Neuronal stem cell (in vitro differentiated cells): ENCODE results near the gene PCGF1.
"Not testable (repeated sequence)": the region's sequence is repeated elsewhere in the genome, so short reads cannot be mapped to it uniquely, and the experiment has no call there.

Experiments
- DNase-seq: peaks from one replicate; pipeline ENCODE4 v3.0.0-alpha.2; 2013; ENCODE audit warnings: low spot score
- H2AFZ ChIP-seq: one replicate; pipeline ENCODE4 v1.6.1; 2013; ENCODE audit warnings: mild to moderate bottlenecking, low read length, inconsistent platforms
- H2AK5ac ChIP-seq: 2 replicates; pipeline ENCODE4 v1.6.1; 2013; ENCODE audit warnings: low read depth, mild to moderate bottlenecking, inconsistent platforms, low read length, moderate library complexity, mixed read lengths
- H2BK120ac ChIP-seq: 2 replicates; pipeline ENCODE4 v1.6.1; 2013; ENCODE audit warnings: low read depth, mild to moderate bottlenecking, inconsistent platforms, low read length, moderate library complexity, mixed read lengths
- H2BK12ac ChIP-seq: one replicate; pipeline ENCODE4 v1.6.1; 2013; ENCODE audit warnings: low read length, inconsistent platforms
- H2BK15ac ChIP-seq: 2 replicates; pipeline ENCODE4 v1.6.1; 2013; ENCODE audit warnings: mild to moderate bottlenecking, low read length, inconsistent platforms, mixed read lengths
- H2BK5ac ChIP-seq: one replicate; pipeline ENCODE4 v1.6.1; 2013; ENCODE audit warnings: inconsistent platforms, mild to moderate bottlenecking, low read length, moderate library complexity
- H3K14ac ChIP-seq: one replicate; pipeline ENCODE4 v1.6.1; 2013; ENCODE audit warnings: low read length, inconsistent platforms
- H3K18ac ChIP-seq: 2 replicates; pipeline ENCODE4 v1.6.1; 2013; ENCODE audit warnings: low read length, inconsistent platforms
- H3K23ac ChIP-seq: 2 replicates; pipeline ENCODE4 v1.6.1; 2013; ENCODE audit warnings: low read depth, mild to moderate bottlenecking, mixed read lengths, low read length, inconsistent platforms; ENCODE audit not compliant: poor library complexity
- H3K27ac ChIP-seq: replicated peaks from 3 replicates; pipeline ENCODE4 v1.5.1; 2013; ENCODE audit warnings: low read length, inconsistent platforms
- H3K27me3 ChIP-seq, 3 experiments: 2 replicates each; pipeline ENCODE4 v1.6.1; 2013; ENCODE audit warnings: low read length in 3 of 3, mild to moderate bottlenecking in 2 of 3, inconsistent platforms in 1 of 3, low read depth in 1 of 3, mixed read lengths in 1 of 3, moderate library complexity in 1 of 3; ENCODE audit not compliant: control insufficient read depth in 3 of 3, insufficient read depth in 3 of 3
- H3K36me3 ChIP-seq, 2 donors: replicated peaks in 1 of 2; 2 replicates each; pipeline ENCODE4 v1.6.1; 2013; ENCODE audit warnings: low read length in 2 of 2; ENCODE audit not compliant: control insufficient read depth in 2 of 2, insufficient read depth in 2 of 2
- H3K4ac ChIP-seq: 2 replicates; pipeline ENCODE4 v1.6.1; 2013; ENCODE audit warnings: inconsistent platforms, mild to moderate bottlenecking, low read length, moderate library complexity
- H3K4me1 ChIP-seq, 2 donors: 1 replicate in 1 of 2; 2 replicates in 1 of 2; pipeline ENCODE4 v1.6.1; 2013; ENCODE audit warnings: low read length in 2 of 2, low read depth in 1 of 2; ENCODE audit not compliant: control insufficient read depth in 2 of 2, insufficient read depth in 1 of 2
- H3K4me2 ChIP-seq: one replicate; pipeline ENCODE4 v1.6.1; 2013; ENCODE audit warnings: mild to moderate bottlenecking, low read length, inconsistent platforms; ENCODE audit not compliant: insufficient read depth, poor library complexity, severe bottlenecking
- H3K4me3 ChIP-seq, 2 donors: 2 replicates each; pipeline ENCODE4 v1.5.1; 2013; ENCODE audit warnings: low read length in 2 of 2, mild to moderate bottlenecking in 2 of 2, inconsistent platforms in 1 of 2, moderate library complexity in 1 of 2
- H3K79me1 ChIP-seq: one replicate; pipeline ENCODE4 v1.6.1; 2013; ENCODE audit warnings: low read depth, mild to moderate bottlenecking, inconsistent platforms, low read length, moderate library complexity
- H3K9ac ChIP-seq: one replicate; pipeline ENCODE4 v1.6.1; 2013; ENCODE audit warnings: mild to moderate bottlenecking, low read depth, low read length, inconsistent platforms; ENCODE audit not compliant: poor library complexity
- H3K9me3 ChIP-seq, 2 donors: replicated peaks in 1 of 2; 2 replicates each; pipeline versions ENCODE3 to v1.6.1; 2013; ENCODE audit warnings: low read length in 2 of 2, mild to moderate bottlenecking in 2 of 2, inconsistent platforms in 1 of 2, low read depth in 1 of 2, mixed read lengths in 1 of 2, moderate library complexity in 1 of 2; ENCODE audit not compliant: control insufficient read depth in 2 of 2, insufficient read depth in 1 of 2
- H4K8ac ChIP-seq: one replicate; pipeline ENCODE4 v1.6.1; 2013; ENCODE audit warnings: low read depth, mild to moderate bottlenecking, inconsistent platforms, low read length, moderate library complexity
- H4K91ac ChIP-seq: one replicate; pipeline ENCODE4 v1.6.1; 2013; ENCODE audit warnings: low read length, low read depth, mild to moderate bottlenecking, inconsistent platforms; ENCODE audit not compliant: poor library complexity
- WGBS, 2 donors: extraction: QIAGEN DNeasy Blood & Tissue Kit; methylation state at CpG; one replicate each; pipeline ENCODE4 v1.1.7; 2013; ENCODE audit warnings: missing lambda C conversion rate in 2 of 2, mixed read lengths in 1 of 2; ENCODE audit not compliant: insufficient read length in 2 of 2, insufficient replicate concordance in 1 of 2; ENCODE audit errors: extremely low coverage in 2 of 2; 5-methylcytosine and 5-hydroxymethylcytosine counted together

Gene PCGF1

GRCh38 chr2:74471332-74472065 lies 36.0 kb downstream of the PCGF1 start:
- Histone ChIP-seq H3K9me3 (no peaks in the 10 kb centered on the region), H2BK5ac (no peak overlapping the region), H2BK15ac (no peak overlapping the region), H3K14ac (no peak overlapping the region), H2AFZ (peak overlapping the region; percentile 83), H3K4me2 (peak overlapping the region; percentile 87), H2BK12ac (no peak overlapping the region), H3K9ac (peak overlapping the region; percentile 91), H3K27ac (peak overlapping the region; percentile 87), H3K4ac (no peak overlapping the region), H4K91ac (no peak overlapping the region), H3K4me3 (peak overlapping the region; percentile 74 to 89), H3K27me3 (no peaks in the 10 kb centered on the region), H2BK120ac (no peak overlapping the region), H3K4me1 (peaks cover 6 to 11% of the 10 kb centered on the region in 2 donors), H3K36me3 (peaks cover 15 to 31% of the 10 kb centered on the region in 2 donors), H2AK5ac (no peak overlapping the region), H4K8ac (no peak overlapping the region), H3K18ac (no peak overlapping the region), H3K79me1 (no peaks in the 10 kb centered on the region), H3K23ac (peak overlapping the region; percentile 96)
- no CpG with 5 or more reads among the region's 16 CpGs for WGBS, 2 donors
- DNase-seq: no peak

DNA sequence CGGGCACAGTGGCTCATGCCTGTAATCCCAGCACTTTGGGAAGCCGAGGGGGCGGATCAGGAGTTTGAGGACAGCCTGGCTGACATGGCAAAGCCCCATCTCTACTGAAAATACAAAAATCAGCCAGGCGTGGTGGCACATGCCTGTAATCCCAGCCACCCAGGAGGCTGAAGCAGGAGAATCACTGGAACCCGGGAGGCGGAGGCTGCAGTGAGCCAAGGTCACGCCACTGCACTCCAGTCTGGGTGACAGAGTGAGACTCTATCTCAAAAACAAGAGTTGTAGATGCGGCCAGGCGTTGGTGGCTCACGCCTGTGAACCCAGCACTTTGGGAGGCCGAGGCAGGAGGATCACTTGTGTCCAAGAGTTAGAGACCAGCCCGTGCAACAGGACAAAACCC lies 36.8 kb downstream of the PCGF1 start:
- H3K27ac ChIP-seq: not testable (repeated sequence)

GRCh38 chr2:74464406-74464805 lies 43.1 kb downstream of the PCGF1 start:
- no peak overlapping the region for H2BK5ac ChIP-seq
- peak overlapping the region; percentile 97 for H3K18ac ChIP-seq
- H2AFZ ChIP-seq: peak overlapping the region; percentile 91
- H4K91ac ChIP-seq: no peak overlapping the region
- H3K14ac ChIP-seq: peak overlapping the region; percentile 56
- no peak overlapping the region for H3K27ac ChIP-seq
- peaks cover 8% of the 10 kb centered on the region for H3K79me1 ChIP-seq
- H3K4me1 ChIP-seq: peaks cover 6 to 9% of the 10 kb centered on the region in 2 donors
- H2BK15ac ChIP-seq: no peak overlapping the region
- peak overlapping the region; percentile 88 to 98 for H3K4me3 ChIP-seq
- H4K8ac ChIP-seq: peak overlapping the region; percentile 82
- H2BK120ac ChIP-seq: no peak overlapping the region
- no peak overlapping the region for H2BK12ac ChIP-seq
- no peak for DNase-seq
- H3K23ac ChIP-seq: no peak overlapping the region
- H3K4ac ChIP-seq: no peak overlapping the region
- no CpG with 5 or more reads among the region's 13 CpGs for WGBS, 2 donors
- H3K36me3 ChIP-seq: peaks cover 24 to 39% of the 10 kb centered on the region in 2 donors
- H3K9ac ChIP-seq: peak overlapping the region; percentile 99
- H3K9me3 ChIP-seq: no peaks in the 10 kb centered on the region
- H2AK5ac ChIP-seq: peak overlapping the region; percentile 96
- H3K27me3 ChIP-seq: no peaks in the 10 kb centered on the region
- peak overlapping the region; percentile 97 for H3K4me2 ChIP-seq

More for the DNA sequence above, 36.8 kb downstream of the PCGF1 start:
- not testable (repeated sequence) for H2AK5ac ChIP-seq, H3K9me3 ChIP-seq, H2BK120ac ChIP-seq, DNase-seq, H3K18ac ChIP-seq, H2AFZ ChIP-seq, H2BK12ac ChIP-seq, H4K91ac ChIP-seq, H4K8ac ChIP-seq, H3K4ac ChIP-seq, H3K9ac ChIP-seq, H2BK5ac ChIP-seq, H2BK15ac ChIP-seq, H3K14ac ChIP-seq, H3K4me3 ChIP-seq, H3K79me1 ChIP-seq, H3K4me2 ChIP-seq, H3K23ac ChIP-seq, H3K27me3 ChIP-seq
- H3K36me3 ChIP-seq: peaks cover 15 to 25% of the 10 kb centered on the region in 2 donors
- peaks cover 7 to 14% of the 10 kb centered on the region in 2 donors for H3K4me1 ChIP-seq
- no CpG with 5 or more reads among the region's 12 CpGs for WGBS, 2 donors

- H3K9ac ChIP-seq: no peak overlapping the region
- H2BK15ac ChIP-seq: no peak overlapping the region
- no peaks in the 10 kb centered on the region for H3K27me3 ChIP-seq
Observed at GRCh38 chr2:74462786-74463105, 44.7 kb downstream of the PCGF1 start.

More at GRCh38 chr2:74462786-74463105, 44.7 kb downstream of the PCGF1 start:
- Histone ChIP-seq H2BK5ac (no peak overlapping the region), H4K8ac (no peak overlapping the region), H3K9me3 (no peaks in the 10 kb centered on the region), H4K91ac (no peak overlapping the region), H2AK5ac (no peak overlapping the region), H3K36me3 (peaks cover 24 to 40% of the 10 kb centered on the region in 2 donors), H3K4me2 (no peak overlapping the region), H3K4ac (no peak overlapping the region), H3K27ac (no peak overlapping the region), H3K4me1 (peaks cover 9 to 10% of the 10 kb centered on the region in 2 donors), H3K18ac (no peak overlapping the region), H3K14ac (no peak overlapping the region), H3K4me3 (no peak overlapping the region), H3K23ac (no peak overlapping the region), H2BK120ac (no peak overlapping the region), H3K79me1 (peaks cover 13% of the 10 kb centered on the region), H2AFZ (no peak overlapping the region), H2BK12ac (no peak overlapping the region)
- no peak for DNase-seq
- WGBS, 2 donors: no CpG with 5 or more reads among the region's 4 CpGs
